Measurements from ENCODE around the gene PRDM2.

DNA sequence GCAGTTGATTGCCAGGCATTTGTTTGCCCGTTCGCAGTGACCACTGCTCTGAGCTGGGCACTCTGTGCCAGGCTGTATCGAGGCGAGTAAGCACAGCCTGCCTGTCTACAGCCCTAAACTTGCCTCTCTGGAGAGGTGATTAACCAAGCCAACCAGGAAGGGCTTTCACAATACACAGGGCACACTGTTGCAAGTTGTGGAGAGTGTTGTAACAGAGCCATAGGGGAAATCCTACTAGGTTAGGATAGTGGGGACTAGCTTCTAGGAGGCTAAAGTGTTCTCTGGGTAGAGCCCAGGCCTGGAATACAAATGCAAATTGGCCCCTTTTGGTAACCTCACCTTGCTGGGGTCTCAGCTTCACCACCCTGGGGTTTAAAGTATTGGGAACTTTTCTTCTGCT is 23.8 kb downstream of the PRDM2 start:
- TF ChIP-seq, protein P1, sequence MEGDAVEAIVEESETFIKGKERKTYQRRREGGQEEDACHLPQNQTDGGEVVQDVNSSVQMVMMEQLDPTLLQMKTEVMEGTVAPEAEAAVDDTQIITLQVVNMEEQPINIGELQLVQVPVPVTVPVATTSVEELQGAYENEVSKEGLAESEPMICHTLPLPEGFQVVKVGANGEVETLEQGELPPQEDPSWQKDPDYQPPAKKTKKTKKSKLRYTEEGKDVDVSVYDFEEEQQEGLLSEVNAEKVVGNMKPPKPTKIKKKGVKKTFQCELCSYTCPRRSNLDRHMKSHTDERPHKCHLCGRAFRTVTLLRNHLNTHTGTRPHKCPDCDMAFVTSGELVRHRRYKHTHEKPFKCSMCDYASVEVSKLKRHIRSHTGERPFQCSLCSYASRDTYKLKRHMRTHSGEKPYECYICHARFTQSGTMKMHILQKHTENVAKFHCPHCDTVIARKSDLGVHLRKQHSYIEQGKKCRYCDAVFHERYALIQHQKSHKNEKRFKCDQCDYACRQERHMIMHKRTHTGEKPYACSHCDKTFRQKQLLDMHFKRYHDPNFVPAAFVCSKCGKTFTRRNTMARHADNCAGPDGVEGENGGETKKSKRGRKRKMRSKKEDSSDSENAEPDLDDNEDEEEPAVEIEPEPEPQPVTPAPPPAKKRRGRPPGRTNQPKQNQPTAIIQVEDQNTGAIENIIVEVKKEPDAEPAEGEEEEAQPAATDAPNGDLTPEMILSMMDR (IDR thresholded peaks at IDR 0.05): no peak
- TF ChIP-seq POLR2A (IDR thresholded peaks at IDR 0.05): no peak

Measured in heart left ventricle (tissue), 13 donors.